Stimulated activated CD4-positive, alpha-beta T cell treated with anti-CD3 and anti-CD28 coated beads, Interleukin-15, amount 100 ng/mL, for 1 hour (primary cell): ENCODE results near the gene EGR2.

Experiments used
- DNase-seq, 2 donors: peaks; one replicate each; pipeline ENCODE4 v3.0.0-alpha.2; 2020; ENCODE audit warnings: low read depth in 1 of 2, low spot score in 1 of 2

The EGR2 gene

GRCh38 chr10:62818426-62819011, 2.4 kb upstream of the EGR2 start:
- peak; percentile 18 to 64 for DNase-seq

DNA sequence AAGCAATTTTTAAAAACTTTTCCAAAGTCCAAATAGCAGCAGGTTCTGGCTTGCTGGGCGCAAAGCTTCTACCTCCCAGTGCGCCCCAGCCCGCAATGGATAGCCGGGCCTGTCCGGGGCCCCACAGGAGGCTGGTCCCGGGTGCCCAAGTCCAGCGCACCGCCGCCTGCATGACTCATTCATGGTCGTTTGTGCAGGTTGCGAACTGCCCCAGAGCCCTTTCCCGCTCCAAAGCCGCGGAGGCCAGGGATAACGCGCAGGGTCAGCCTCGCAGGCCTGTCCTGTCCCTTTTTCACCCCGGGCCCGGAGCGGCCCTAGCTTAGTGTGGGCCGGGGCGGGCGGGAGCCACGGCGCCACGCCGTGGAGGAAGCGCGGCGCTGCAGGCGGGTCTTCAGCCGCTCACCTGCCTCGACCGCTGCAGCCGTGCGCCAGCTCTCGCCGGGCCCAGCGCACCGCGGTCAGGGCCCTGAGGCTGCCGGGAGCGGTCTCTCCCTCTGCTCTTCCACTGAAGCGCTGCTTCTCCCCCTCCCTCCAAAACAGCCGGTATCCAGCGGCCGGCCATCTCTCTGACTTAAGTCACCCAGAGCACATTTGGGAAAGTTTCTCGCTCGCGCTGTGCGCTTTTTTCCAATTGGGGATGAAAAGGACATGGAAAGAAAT, 1.7 kb upstream of the EGR2 start:
- DNase-seq = peak; percentile 44 to 65

- peak; percentile 46 to 52 for DNase-seq
Measured at GRCh38 chr10:62817121-62817765, 1.1 kb upstream of the EGR2 start.

- DNase-seq = no peak
Measured at GRCh38 chr10:62816076-62816330, 163 bp downstream of the EGR2 start.

DNA sequence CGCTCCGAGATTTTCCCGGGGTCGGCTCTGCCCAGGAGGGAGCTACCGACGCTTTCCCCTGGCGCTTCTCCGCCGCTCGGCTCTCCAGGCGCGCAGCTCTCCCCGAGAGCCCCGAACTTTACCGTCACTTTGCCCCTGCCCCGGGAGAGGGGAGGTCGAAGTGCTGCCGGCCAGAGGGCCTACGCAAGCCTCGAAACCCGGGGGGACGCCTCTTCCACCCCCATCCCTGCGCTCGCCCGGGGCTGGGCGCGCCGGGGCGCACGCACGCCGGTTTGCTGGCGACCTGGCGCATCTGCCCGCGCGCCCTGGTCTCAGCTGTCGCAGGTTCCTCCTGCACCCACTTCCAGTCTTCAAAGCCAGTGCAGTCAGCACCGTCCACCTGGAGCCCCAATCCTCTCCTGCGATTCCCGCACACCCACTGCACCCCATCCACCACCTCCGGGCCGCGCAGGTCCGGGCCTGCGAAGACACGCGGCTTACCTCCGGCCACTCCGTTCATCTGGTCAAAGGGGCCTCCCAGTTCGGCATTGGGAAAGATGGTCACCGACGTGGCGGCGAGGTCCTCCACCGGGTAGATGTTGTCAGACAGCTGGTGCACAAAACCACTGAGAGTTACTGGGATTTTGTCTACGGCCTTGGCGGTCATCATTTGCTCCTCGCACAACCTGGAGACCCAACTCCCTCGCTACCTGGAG, 638 bp downstream of the EGR2 start:
- peak in 1 of 2 donors; percentile 11 for DNase-seq

GRCh38 chr10:62814756-62815380, 1.3 kb downstream of the EGR2 start:
- DNase-seq = peak in 1 of 2 donors; percentile 37

DNA sequence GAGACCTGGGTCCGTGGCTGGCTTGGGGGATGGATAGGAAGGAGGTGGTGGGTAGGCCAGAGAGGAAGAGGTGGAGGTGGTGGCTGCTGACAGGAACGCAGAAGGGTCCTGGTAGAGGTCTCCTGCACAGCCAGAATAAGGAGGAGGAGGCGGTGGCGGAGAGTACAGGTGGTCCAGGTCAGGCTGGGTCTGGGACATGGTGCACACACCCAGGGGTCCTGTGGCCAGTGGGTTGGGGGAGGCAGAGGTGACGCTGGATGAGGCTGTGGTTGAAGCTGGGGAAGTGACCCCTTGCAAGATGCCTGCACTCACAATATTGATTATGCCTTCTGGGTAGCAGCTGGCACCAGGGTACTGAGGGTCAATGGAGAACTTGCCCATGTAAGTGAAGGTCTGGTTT, 2.2 kb downstream of the EGR2 start:
- DNase-seq = peak in 1 of 2 donors; percentile 22

GRCh38 chr10:62813453-62813852, 2.7 kb downstream of the EGR2 start:
- peak in 1 of 2 donors; percentile 20 for DNase-seq

- DNase-seq = no peak
Measured at GRCh38 chr10:62812672-62813439, 3.3 kb downstream of the EGR2 start.

DNA sequence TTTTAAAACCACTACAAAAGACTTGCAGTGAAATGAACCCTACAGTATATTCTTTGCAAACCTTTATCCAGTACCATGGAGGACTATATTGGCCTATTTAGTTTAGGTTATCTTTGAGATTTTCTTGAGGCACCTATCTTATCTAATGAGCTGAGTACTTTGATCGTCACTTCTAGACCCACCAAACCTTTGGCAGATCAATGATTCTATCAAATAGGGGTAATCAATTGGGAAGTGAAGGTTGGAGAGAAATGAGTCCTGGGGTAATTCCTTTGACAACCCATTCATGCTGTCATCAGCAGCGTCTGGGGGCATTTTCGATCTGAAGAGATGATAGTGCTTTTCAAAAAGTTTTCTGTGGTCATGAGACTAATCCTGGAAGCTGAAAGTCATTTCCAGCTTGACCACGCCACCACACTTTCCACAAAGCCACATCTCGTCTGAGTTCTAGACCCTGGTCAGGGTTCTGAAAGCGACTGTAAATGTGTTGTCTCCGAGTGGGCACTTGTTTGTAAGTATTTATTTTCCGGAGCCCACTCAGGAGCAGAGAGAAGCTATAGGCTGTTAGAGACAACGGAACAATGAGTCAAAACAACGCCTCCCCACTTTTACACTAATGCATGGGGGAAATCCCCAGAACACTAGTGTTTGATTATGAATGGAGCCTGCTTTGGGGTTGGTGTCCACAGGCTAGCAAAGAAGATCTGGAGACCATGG, 4.8 kb downstream of the EGR2 start:
- peak; percentile 28 to 31 for DNase-seq

GRCh38 chr10:62810156-62810902, 5.8 kb downstream of the EGR2 start:
- DNase-seq = no peak

DNA sequence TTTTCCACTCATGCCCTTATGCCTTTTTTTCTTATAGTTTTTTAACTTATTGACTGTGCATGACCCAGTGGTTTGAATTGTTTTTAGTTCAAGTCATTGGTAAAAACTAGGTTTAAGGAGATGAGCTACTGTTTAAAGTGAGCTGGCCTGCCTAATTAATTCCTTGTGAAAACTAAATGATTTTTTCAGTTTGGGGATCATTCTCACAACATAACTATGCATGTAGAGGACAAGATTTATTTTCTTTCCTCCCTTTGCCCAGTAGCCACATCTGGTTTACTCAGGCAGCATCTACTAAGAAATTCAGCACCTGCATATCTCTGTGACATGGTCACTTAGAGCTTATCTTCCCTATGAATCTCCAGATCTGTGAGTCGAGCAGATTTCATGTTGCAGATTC, 9.9 kb downstream of the EGR2 start:
- DNase-seq = no peak

GRCh38 chr10:62805231-62806099, 10.7 kb downstream of the EGR2 start:
- no peak for DNase-seq

- peak; percentile 50 to 72 for DNase-seq
Measured at GRCh38 chr10:62804356-62805230, 11.6 kb downstream of the EGR2 start, which contains the start of gene ADO. Gene ADO, plus strand, starts transcription at chr10:62804720. Its CDS starts 340 bp downstream, at chr10:62805060.

- no peak for DNase-seq
Measured at GRCh38 chr10:62803724-62804355, 12.3 kb downstream of the EGR2 start.

- DNase-seq = no peak
Measured at GRCh38 chr10:62801871-62802270, 14.3 kb downstream of the EGR2 start.

DNA sequence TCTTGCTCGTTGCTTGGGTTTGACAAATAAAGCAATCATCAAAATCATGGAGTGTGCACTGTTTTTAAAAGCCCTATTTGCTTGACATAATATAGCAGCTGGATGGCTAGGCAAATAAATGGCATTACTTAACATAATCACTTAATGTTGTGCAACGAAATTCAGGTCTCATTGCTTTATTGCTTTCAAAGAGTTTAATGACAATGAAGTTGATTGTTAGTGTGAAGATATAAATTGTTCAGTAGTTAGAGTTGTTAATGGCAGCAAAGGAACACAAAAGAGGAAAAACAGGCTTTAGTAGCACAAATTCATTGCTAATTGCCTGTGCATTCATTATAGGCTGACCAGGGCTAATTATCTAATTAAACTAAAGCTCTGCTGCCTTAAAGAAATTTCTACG, 19.3 kb downstream of the EGR2 start:
- DNase-seq = no peak
